ENCODE measurements around the gene C1QTNF4. TPM values are rescaled to one million over a fixed set of nuclear protein-coding genes. Genes with fewer than 3 reads are reported as not detected.

The C1QTNF4 gene
- total and polyA plus RNA-seq, 2 of the 13 experiments (the other 11 are each of a cell fraction or from before 2014, with no cell fraction given), result not detected

DNA sequence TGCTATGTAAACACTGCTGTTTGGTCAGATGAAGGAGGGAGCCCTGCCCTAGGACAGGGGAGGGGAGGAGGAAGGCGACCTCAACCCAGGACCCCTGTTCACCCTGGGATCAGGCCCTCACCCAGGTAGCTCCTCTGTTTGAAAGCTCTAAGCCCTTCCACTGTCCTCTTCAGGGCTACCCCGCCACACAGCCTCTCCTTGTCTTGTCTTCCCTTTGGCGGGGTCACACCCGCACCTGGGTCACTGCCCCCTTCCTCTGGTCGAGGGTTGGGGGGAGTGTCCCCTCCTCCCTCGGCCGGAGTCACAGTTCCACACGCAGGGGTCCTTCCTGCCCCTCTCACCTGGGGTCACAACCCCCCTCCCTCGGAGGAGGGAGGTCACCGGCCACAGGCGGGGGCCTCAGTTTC, 29.3 kb downstream of the C1QTNF4 start:
- FAIRE-seq, result no peak
- H4K20me1 ChIP-seq (ENCODE audit: insufficient read depth, low read length), result no peaks in the 10 kb centered on the region
- no peaks in the 10 kb centered on the region for H3K9me3 ChIP-seq (ENCODE audit: low read length)
- H3K9ac ChIP-seq (ENCODE audit: insufficient read depth, low read depth, low read length), result peak overlapping the region; percentile 99
- in situ Hi-C loops (cut with HindIII; ENCODE audit: extremely low pct_ligation_motif_present, low pct_unique_long_range_greater_than_20kb) (no loop called here), intact Hi-C loops (cut with micrococcal nuclease; ENCODE audit: unreplicated experiment) (no loop called here)
- WGBS (ENCODE audit: low lambda C conversion rate), result 8% methylated on average over 6 of the region's 11 CpGs
- peaks cover 27% of the 10 kb centered on the region for H3K79me2 ChIP-seq (ENCODE audit: insufficient read depth, low read length)
- BruUV-seq (replicated peaks), result TSS peak; percentile 75
- peak overlapping the region; percentile 42 for H2AFZ ChIP-seq (ENCODE audit: low read length)
- H3K4me1 ChIP-seq (ENCODE audit: insufficient read depth, low read length), result peaks cover 26% of the 10 kb centered on the region
- H3K36me3 ChIP-seq (replicated peaks in 1 of 2; ENCODE audit: control insufficient read depth in 1 of 2, insufficient read depth in 2 of 2, low read length in 2 of 2), result peaks cover 4 to 6% of the 10 kb centered on the region in 2 experiments; a peak in 4 of 5 replicates
- ChIA-PET CTCF (ENCODE audit: low intra/inter-chr PET ratio, low total read pairs) (no interaction called here), POLR2A (interaction anchor here (0.8 to 3.9 kb wide), 7 partner anchors 9 to 152 kb away, joined by 3 to 19 read pairs (median 4); partner anchors contain the start of genes CELF1, KBTBD4 and NDUFS3)
- H3K4me2 ChIP-seq (ENCODE audit: low read depth, low read length), result peak overlapping the region; percentile 94
- ATAC-seq, result peak; percentile 38
- H3K4me3 ChIP-seq (replicated peaks in 1 of 3; ENCODE audit: insufficient read depth in 1 of 3, low read depth in 2 of 3, low read length in 3 of 3), result peak overlapping the region; percentile 87 to 97 (median 97); a peak in 5 of 6 replicates
- no peak for DNase-seq (ENCODE audit: low spot score)
- H3K27ac ChIP-seq (ENCODE audit: extremely low read length, insufficient read depth, low read length), result peak overlapping the region; percentile 85
- H3K27me3 ChIP-seq (ENCODE audit: control insufficient read depth in 1 of 2, insufficient read depth in 2 of 2, low read length in 2 of 2), result no peaks in the 10 kb centered on the region
- TF ChIP-seq, protein P1, sequence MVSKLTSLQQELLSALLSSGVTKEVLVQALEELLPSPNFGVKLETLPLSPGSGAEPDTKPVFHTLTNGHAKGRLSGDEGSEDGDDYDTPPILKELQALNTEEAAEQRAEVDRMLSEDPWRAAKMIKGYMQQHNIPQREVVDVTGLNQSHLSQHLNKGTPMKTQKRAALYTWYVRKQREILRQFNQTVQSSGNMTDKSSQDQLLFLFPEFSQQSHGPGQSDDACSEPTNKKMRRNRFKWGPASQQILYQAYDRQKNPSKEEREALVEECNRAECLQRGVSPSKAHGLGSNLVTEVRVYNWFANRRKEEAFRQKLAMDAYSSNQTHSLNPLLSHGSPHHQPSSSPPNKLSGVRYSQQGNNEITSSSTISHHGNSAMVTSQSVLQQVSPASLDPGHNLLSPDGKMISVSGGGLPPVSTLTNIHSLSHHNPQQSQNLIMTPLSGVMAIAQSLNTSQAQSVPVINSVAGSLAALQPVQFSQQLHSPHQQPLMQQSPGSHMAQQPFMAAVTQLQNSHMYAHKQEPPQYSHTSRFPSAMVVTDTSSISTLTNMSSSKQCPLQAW (CRISPR knock-in tag; IDR thresholded peaks at IDR 0.05), result 0 out of 2 replicates have a peak, but pooled peaks have one; percentile 31
- TF ChIP-seq NR2F6 (IDR thresholded peaks at IDR 0.05) (peak; percentile 37; the same call in 1 of the 2 replicates), NR2F6 (CRISPR knock-in tag; IDR thresholded peaks at IDR 0.05) (peak; percentile 21; the same call in 1 of the 2 replicates), HNRNPH1 (optimal IDR thresholded peaks at IDR 0.05; ENCODE audit: low read depth, low read length) (no peak), TEAD3 (CRISPR knock-in tag; optimal IDR thresholded peaks at IDR 0.05; ENCODE audit: borderline replicate concordance) (peak; percentile 6), ZNF790 (CRISPR knock-in tag; IDR thresholded peaks at IDR 0.05; ENCODE audit: borderline replicate concordance) (no peak), ZNF350 (CRISPR knock-in tag; IDR thresholded peaks at IDR 0.05; ENCODE audit: borderline replicate concordance, low read depth) (peak; percentile 14; the same call in 1 of the 2 replicates), POLR2AphosphoS5 (IDR thresholded peaks at IDR 0.05; ENCODE audit: low read depth, low read length) (no peak), GZF1 (CRISPR knock-in tag; IDR thresholded peaks at IDR 0.05) (peak; percentile 80), ELF4 (CRISPR knock-in tag; IDR thresholded peaks at IDR 0.05; ENCODE audit: borderline replicate concordance) (no peak), SRSF1 (optimal IDR thresholded peaks at IDR 0.05; ENCODE audit: low read depth, low read length) (peak; percentile 24), ZNF44 (CRISPR knock-in tag; IDR thresholded peaks at IDR 0.05) (no peak), SNAPC2 (CRISPR knock-in tag; IDR thresholded peaks at IDR 0.05) (no peak), PITX1 (CRISPR knock-in tag; IDR thresholded peaks at IDR 0.05) (peak; percentile 45; the same call in 1 of the 2 replicates), RAD51 (IDR thresholded peaks at IDR 0.05; ENCODE audit: borderline replicate concordance) (no peak), ATAD3A (CRISPR knock-in tag; IDR thresholded peaks at IDR 0.05) (peak; percentile 30; the same call in 1 of the 2 replicates)
- TF ChIP-seq, protein P2, sequence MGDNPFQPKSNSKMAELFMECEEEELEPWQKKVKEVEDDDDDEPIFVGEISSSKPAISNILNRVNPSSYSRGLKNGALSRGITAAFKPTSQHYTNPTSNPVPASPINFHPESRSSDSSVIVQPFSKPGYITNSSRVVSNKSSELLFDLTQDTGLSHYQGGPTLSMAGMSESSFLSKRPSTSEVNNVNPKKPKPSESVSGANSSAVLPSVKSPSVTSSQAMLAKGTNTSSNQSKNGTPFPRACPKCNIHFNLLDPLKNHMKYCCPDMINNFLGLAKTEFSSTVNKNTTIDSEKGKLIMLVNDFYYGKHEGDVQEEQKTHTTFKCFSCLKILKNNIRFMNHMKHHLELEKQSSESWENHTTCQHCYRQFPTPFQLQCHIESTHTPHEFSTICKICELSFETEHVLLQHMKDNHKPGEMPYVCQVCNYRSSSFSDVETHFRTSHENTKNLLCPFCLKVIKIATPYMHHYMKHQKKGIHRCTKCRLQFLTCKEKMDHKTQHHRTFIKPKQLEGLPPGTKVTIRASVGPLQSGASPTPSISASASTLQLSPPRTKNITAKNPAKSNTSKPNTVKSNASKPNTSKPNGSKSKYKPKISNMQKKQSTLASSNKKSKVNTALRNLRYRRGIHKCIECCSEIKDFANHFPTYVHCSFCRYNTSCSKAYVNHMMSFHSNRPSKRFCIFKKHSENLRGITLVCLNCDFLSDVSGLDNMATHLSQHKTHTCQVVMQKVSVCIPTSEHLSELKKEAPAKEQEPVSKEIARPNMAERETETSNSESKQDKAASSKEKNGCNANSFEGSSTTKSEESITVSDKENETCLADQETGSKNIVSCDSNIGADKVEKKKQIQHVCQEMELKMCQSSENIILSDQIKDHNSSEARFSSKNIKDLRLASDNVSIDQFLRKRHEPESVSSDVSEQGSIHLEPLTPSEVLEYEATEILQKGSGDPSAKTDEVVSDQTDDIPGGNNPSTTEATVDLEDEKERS (CRISPR knock-in tag; IDR thresholded peaks at IDR 0.05), result 0 out of 2 replicates have a peak, but pooled peaks have one; percentile 30
- TF ChIP-seq, protein P3, sequence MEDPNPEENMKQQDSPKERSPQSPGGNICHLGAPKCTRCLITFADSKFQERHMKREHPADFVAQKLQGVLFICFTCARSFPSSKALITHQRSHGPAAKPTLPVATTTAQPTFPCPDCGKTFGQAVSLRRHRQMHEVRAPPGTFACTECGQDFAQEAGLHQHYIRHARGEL (CRISPR knock-in tag; IDR thresholded peaks at IDR 0.05), result no peak
- TF ChIP-seq, protein P4, sequence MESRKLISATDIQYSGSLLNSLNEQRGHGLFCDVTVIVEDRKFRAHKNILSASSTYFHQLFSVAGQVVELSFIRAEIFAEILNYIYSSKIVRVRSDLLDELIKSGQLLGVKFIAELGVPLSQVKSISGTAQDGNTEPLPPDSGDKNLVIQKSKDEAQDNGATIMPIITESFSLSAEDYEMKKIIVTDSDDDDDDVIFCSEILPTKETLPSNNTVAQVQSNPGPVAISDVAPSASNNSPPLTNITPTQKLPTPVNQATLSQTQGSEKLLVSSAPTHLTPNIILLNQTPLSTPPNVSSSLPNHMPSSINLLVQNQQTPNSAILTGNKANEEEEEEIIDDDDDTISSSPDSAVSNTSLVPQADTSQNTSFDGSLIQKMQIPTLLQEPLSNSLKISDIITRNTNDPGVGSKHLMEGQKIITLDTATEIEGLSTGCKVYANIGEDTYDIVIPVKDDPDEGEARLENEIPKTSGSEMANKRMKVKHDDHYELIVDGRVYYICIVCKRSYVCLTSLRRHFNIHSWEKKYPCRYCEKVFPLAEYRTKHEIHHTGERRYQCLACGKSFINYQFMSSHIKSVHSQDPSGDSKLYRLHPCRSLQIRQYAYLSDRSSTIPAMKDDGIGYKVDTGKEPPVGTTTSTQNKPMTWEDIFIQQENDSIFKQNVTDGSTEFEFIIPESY (CRISPR knock-in tag; IDR thresholded peaks at IDR 0.05), result peak; percentile 65; the same call in 1 of the 2 replicates
